CD4-positive, alpha-beta T cell treated with Interleukin-17A for 1 hour (primary cell): ENCODE measurements around the gene CORO2B.

Experiments
- DNase-seq: peaks from one replicate; pipeline ENCODE4 v3.0.0-alpha.2; 2020

Gene CORO2B

GRCh38 chr15:68653031-68653635 lies 74.3 kb downstream of the CORO2B start:
- DNase-seq: no peak

GRCh38 chr15:68653801-68654200 lies 75.0 kb downstream of the CORO2B start:
- no peak for DNase-seq

- DNase-seq: no peak
These were observed 76.2 kb downstream of the CORO2B start for GRCh38 chr15:68654786-68655560.

GRCh38 chr15:68655686-68656437 lies 77.1 kb downstream of the CORO2B start:
- DNase-seq: no peak

- no peak for DNase-seq
These were observed 77.6 kb downstream of the CORO2B start for GRCh38 chr15:68656438-68656739.

- DNase-seq: no peak
These were observed 79.4 kb downstream of the CORO2B start for GRCh38 chr15:68658151-68658550.

- DNase-seq: no peak
These were observed 80.0 kb downstream of the CORO2B start for GRCh38 chr15:68658641-68659358.

- DNase-seq: no peak
These were observed 84.7 kb downstream of the CORO2B start for GRCh38 chr15:68663526-68663925.

- no peak for DNase-seq
These were observed 87.5 kb downstream of the CORO2B start for GRCh38 chr15:68666120-68666811.

GRCh38 chr15:68666812-68667450 lies 88.1 kb downstream of the CORO2B start:
- no peak for DNase-seq

GRCh38 chr15:68667800-68668625 lies 89.2 kb downstream of the CORO2B start:
- no peak for DNase-seq

- no peak for DNase-seq
These were observed 90.3 kb downstream of the CORO2B start for GRCh38 chr15:68668926-68669600.

GRCh38 chr15:68672251-68672650 lies 93.5 kb downstream of the CORO2B start:
- no peak for DNase-seq

- DNase-seq: no peak
These were observed 94.0 kb downstream of the CORO2B start for GRCh38 chr15:68672781-68673205.

- no peak for DNase-seq
These were observed 96.2 kb downstream of the CORO2B start for GRCh38 chr15:68674975-68675374.

GRCh38 chr15:68676011-68676605 lies 97.3 kb downstream of the CORO2B start:
- DNase-seq: no peak

- DNase-seq: no peak
These were observed 98.1 kb downstream of the CORO2B start for GRCh38 chr15:68676926-68677325.

- no peak for DNase-seq
These were observed 99.2 kb downstream of the CORO2B start for GRCh38 chr15:68677996-68678395.

- DNase-seq: no peak
These were observed 100.0 kb downstream of the CORO2B start for GRCh38 chr15:68678746-68679145.

- DNase-seq: no peak
These were observed 100.4 kb downstream of the CORO2B start for GRCh38 chr15:68679161-68679560.
